Activated CD4-positive, alpha-beta T cell treated with anti-CD3 and anti-CD28 coated beads for 24 hours (primary cell): ENCODE results near the gene MYG1.
A peak's percentile ranks its signal among the peaks of the same experiment; 100 is the strongest.
"Not testable (repeated sequence)": the region's sequence is repeated elsewhere in the genome, so short reads cannot be mapped to it uniquely, and the experiment has no call there.

Experiments used
- DNase-seq, 2 donors: peaks; one replicate each; pipeline ENCODE4 v3.0.0-alpha.2; 2020; ENCODE audit warnings: low read depth in 2 of 2

MYG1 gene

DNA sequence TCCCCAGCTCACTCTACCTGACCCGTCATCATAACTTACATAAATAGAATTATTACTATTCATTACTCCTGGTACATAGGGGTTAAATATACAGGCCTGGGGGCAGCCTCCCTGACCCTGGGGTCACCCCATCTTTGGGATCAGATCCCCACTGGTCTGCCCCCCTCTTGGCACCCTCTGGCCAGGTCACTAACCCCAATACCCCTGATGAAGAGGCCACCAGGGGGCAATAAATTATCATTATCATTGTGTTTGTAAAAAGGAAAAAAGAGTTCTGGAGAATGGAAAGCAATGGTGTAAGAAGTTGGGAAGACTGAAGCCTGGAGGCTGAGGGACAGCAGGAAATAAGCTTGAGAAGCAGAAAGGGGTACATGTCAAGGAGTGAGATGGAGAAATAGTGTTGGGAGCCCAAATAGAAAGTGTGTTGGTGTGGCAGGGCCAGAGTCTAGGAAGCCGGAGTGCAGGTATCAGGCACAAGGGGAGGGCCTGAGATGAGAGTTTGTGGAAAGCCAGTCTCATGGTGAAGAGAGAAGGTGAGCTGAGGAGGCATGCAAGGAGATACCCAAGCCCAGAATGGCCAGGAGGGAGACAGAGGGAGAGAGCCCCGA is 28.0 kb downstream of the MYG1 start:
- no peak for DNase-seq

GRCh38 chr12:53328043-53328435 is 28.5 kb downstream of the MYG1 start:
- DNase-seq, result no peak

- DNase-seq, result no peak
These were observed 31.2 kb downstream of the MYG1 start for GRCh38 chr12:53330671-53331070.

GRCh38 chr12:53332339-53332738 is 32.8 kb downstream of the MYG1 start:
- not testable (repeated sequence) for DNase-seq

DNA sequence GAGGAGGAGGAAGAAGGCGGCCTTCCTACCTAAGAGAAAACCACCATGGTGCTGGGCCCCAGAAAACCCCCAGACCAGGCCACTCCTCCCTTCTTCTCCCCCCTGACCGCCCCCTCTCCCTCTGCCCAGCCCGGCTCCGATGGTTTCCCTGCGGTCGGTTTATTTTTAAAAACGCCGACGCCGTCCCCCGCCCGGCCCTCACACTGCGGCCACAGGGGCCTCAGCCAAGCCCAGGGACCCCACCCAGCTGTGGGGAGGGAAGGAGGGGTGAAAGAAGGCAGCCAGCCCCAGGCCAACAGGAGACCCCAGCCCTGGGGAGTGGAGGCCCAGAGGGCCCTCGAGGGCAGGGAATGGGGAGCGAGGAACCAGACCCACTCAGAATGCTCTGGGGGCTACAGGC is 33.2 kb downstream of the MYG1 start:
- DNase-seq, result no peak

DNA sequence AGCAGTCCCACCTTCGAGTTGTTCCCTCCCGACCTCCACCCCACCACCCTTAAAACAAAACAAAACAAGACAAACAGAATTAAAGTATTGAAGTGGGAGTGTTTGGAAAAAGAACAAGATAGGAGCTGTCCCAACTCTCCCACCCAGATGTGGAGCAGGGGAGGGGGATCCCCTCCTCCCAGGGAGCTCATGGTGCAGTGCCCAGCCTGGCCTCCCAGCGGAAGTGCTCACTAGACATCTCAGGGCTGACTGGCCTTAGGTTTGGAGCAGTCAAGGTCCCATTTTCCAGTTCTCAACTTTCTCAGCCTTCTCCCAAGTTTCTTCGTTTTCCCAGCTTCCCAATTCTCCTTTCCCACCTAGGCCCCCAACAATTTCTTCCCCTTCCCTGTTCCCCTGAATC is 33.8 kb downstream of the MYG1 start:
- DNase-seq, result no peak

DNA sequence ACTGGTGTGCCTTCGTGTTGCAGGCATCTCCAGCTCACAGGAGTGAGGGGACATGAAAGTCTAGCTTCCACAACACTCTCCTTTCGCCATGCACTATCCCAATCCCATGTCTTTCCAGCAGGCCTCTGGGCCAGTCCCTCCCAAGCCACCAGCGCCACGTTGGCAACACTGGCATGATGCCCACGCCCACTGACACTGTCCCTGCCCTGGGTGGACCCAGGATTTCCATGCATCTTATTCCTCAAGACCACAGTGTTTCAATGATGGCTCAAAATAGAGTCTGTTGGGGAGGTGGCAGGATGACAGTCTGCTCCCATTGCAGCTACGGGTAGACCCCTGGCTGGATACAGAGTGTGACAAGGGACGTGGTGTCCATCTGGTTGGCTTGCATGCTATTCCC is 34.4 kb downstream of the MYG1 start:
- no peak for DNase-seq

DNA sequence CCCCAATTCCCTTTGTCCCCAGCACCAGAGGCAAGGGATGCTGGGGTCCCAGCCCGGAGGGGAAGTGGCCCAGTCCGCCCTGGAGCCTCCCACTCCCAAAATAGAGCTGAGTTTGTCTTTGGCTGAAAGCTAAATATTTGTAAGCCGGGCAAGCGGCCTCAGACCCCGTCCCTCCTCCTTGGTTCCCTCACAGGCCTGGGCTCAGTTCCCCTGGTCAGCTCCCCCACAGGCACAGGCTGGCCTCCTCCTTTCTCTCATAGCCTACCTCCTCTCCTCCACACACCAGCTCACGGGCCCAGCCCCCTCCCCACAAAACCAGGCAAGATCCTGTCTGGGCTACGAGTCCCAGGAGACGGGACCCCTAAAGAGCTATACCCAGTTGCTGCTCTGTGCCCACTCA is 35.3 kb downstream of the MYG1 start:
- DNase-seq, result no peak

DNA sequence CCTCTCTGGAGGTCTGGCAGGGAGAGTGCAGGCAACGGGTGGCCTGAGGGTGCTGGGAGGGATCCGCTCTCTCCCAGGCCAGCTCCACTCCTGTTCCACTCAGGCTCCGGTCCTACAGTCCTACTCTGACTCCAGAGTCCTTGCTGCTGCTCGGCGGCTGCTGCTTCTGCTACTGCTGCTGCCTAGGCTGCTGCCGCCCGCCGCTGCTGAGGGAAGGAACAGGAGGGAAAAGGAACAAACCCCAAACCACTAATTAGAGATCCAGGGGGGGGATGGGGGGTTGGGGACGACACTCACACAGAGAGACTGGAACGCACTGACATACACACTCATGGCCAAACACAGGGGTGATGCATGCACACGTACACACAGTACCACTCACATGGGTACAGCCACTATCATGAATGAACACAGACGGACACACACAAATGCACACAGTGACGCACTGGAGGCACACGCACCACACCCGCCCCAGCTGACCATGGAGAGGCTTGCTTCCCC is 36.7 kb downstream of the MYG1 start, which contains the start of gene SP7:
TSS of gene SP7 (minus strand) at position 174 of the 501 bp plus-strand sequence. CDS start 708 bp downstream, outside the sequence.
- no peak for DNase-seq

DNA sequence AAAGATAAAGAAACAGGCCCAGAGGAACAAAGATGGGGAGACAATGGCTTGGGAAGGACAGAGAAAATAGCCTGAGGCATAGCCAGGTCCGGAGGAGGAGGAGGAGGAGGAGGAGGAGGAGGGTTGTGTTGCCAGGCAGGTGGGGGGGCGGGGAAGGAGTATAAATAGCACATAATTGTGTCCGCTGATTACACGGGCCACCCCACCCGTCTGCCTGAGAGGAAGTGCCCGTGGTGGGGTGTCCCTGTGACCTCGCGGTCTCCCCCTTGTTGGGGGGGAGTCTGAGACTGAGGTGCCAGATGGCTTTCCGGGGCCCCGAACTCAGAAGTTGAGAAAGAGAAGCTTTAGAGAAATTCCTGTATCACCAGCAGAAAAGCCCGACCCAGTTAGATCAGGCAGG is 38.5 kb downstream of the MYG1 start:
- no peak for DNase-seq

- no peak for DNase-seq
These were observed 39.4 kb downstream of the MYG1 start for GRCh38 chr12:53338916-53339315.

DNA sequence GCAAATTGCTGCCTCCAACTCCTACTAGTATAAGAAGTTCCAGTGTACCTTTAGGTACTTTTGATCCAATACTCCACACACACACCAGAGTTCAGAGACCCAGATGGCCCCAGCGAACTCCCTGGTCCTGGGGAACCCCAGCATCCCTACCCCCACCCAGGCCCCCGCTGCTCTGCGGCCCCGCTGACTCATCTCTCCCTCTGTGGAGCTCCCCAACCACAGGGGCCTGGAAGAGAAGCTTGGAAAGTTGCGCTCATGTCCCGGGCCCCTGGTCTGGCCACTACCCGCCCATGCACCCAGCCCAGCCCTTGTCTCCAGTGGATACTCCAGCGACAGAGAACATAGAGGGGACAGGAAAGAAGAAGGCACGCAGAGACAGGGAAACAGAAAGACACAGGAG is 40.9 kb downstream of the MYG1 start:
- DNase-seq, result no peak

DNA sequence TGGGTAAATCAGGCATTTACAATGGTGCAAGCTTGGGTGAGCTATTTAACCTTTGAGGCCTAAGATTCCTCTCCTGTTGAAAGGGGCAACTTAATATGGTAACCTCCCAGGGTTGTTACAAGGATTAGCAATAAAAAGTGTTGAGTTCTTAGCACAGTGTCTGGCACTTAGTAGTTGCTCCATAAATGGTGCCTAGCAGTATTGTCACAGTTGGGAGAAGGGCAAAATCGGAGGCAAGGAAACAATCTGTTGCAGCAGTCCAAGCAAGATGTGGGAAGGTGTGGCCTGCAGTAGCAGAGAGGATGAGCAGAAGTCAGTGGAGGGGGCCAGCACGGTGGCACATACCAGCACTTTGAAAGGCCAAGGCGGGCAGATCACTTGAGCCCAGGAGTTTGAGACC is 44.0 kb downstream of the MYG1 start:
- no peak for DNase-seq

GRCh38 chr12:53343969-53344368 is 44.5 kb downstream of the MYG1 start:
- no peak for DNase-seq

DNA sequence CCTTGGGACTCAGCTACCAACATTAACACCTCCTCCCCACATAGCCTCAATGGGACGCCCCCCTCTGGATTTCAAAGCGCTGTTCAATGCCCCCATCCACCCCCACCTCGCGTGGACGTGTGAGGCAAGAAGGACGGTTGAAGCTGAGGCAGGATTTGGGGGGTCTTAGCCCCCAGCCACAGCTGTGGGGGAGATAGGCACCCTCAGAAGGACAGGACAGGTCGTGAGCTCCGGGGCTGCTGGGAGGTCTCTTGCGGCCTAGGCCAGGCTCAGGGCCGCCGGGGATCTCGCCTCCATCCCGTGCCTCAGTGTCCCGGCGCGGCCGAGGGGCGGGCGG is 45.0 kb downstream of the MYG1 start:
- no peak for DNase-seq

DNA sequence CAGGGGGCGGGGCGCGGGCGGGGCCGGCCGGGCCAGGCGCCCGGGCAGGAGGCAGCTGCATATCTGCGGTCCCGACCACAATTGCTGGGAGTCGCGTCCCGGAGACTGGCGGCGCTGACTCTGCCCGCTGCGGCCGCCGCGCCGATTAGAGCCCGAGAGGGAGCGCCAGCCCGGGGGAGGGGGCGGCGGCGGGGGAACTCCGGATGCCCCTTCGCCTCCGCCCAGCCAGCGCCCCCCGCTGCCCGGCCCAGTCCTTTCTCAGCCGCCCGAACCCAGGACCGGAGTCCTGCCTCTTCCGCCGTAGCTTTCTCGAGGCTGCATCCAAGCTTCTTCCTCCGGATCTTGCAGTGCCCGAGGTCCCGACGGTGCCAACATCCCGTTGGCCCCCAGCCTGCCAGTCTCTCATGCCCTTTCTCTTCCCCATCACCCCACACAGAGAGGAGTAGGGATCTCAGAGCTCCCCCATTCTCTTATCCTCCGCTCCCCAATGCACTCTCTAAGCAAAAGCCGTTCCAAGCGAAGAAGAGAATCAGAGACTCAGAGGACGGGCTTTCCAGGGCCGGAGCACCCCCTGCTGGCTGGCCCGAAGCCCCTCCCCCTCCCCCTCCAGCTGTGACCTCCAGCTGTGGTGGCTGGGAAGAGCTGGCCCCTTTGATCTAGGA is 45.5 kb downstream of the MYG1 start:
- peak; percentile 55 to 68 for DNase-seq

DNA sequence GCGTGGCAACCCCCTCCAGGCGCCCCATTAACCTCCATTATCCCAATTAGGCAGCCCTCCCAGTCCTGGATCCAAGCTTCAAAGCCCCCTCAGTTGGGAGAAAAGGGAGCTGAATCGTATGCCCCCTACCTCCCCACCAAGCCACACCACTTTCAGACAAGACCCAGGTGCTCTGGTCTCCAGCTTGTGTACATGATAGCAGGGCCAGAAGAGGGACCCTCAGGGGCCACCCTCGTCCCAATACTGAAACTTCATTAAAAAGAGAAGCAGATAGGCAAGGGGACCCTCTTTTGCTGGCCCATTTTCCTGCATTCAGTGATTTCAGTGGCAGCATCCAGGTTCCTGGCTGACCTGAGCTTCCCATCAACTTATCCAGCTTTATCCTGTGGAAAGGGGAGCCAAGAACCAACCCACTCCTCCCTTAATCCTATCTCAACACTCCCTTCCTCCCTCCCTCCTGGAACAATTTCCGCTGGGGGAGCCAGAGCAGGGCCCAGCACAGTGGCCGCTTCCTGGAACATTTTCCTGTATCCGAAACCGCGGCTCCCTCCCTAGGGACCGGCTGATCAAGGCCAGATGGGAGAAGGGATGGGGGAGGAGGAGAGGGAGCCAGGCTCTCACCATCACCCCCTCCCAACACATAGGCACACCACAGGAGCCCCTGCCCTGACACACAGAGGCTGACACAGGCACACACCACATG is 46.1 kb downstream of the MYG1 start:
- no peak for DNase-seq

GRCh38 chr12:53346491-53346890 is 47.0 kb downstream of the MYG1 start:
- no peak for DNase-seq

- no peak for DNase-seq
These were observed 48.4 kb downstream of the MYG1 start for GRCh38 chr12:53347905-53348304.

DNA sequence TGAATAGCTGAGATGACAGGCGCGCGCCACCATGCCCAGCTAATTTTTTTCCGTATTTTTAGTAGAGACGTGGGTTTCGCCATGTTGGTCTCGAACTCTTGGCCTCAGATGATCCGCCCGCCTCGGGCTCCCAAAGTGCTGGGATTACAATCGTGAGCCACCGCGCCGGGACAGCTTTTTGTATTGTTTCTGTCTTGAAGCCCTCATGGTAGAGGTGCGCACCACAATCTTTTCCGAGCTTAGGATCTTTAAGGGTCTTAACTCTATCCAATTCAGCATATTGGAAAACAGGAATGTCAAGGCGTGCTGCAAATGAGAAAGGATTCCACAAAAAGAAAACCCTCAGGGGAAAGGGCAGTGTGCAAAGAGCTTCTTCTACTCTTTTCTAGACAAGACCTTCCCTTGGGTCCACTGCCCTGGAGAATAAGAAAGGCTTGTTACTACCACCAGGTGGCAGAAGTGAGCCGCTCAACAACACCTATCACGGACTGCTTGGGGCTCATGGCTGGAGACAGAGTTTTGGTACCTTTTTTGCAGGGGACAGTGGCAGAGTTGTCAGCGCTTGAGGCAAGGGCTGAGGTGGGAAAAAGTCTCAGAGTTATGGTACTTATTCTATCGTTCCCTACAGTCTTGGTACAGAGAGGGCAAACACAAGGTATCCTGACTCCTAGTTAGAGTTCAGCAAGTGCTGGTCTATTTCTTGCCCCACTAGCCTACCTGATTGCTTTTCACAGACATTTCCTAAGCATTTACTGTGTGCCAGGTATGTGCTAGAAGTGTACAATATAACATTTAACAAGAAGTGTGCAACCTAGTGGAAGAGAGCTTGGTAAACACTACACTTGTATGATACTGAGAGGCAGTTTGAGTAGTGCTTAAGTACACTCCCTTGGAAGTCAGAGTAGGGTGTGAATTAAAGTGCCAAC is 53.1 kb downstream of the MYG1 start:
- peak; percentile 71 to 74 for DNase-seq

DNA sequence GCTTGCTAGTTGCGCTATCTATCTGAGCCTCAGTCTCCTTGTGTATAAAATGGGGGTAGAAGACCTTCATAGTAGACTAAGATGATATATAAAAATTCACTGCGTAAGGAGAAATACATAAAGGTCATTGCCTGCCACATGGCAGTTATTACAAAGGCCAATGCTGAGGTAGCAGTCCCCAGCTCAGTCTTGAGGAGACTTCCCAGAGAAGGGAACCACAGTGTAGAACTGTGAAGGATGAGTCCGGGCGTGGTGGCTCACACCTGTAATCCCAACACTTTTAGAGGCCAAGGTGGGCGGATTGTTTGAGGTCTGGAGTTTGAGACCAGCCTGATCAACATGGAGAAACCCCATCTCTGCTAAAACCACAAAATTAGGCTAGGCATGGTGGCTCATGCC is 53.8 kb downstream of the MYG1 start:
- DNase-seq, result no peak

DNA sequence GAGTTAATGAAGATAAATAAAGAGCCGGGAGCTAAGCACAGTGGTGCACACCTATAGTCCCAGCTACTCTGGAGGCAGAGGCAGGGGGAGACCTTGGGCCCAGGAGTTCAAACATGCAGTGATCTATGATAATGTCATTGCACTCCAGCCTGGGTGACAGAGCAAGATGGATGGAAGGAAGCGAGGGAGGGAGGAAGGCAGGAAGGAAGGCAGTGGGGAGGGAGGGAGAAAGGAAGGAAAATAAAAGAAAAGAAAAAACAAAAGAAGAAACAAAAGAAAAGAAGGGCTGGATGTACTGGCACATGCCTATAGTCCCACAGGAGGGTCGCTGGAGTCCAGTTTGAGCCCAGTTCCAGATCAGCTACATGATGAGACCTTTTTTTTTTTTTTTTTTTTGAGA is 55.6 kb downstream of the MYG1 start:
- no peak for DNase-seq
